GM21423 (cell line): Measurements from ENCODE around the gene WDTC1.

Source experiments
- ATAC-seq: cut with Tn5 transposase; IDR thresholded peaks from one replicate; pipeline ENCODE4 v1.9.1; 2021; ENCODE audit warnings: mild to moderate bottlenecking, moderate library complexity; ENCODE audit not compliant: unreplicated experiment

The WDTC1 gene

GRCh38 chr1:27300341-27301051 is 66.1 kb downstream of the WDTC1 start:
- no peak for ATAC-seq

GRCh38 chr1:27301052-27301422 is 66.6 kb downstream of the WDTC1 start:
- no peak for ATAC-seq

- ATAC-seq, result no peak
Observed at GRCh38 chr1:27301582-27302199, 67.3 kb downstream of the WDTC1 start.

GRCh38 chr1:27302612-27303011 is 68.2 kb downstream of the WDTC1 start:
- no peak for ATAC-seq

- no peak for ATAC-seq
Observed at GRCh38 chr1:27303509-27303908, 69.1 kb downstream of the WDTC1 start.

- ATAC-seq, result no peak
Observed at GRCh38 chr1:27306071-27306470, 71.6 kb downstream of the WDTC1 start.

GRCh38 chr1:27306892-27307761 is 72.7 kb downstream of the WDTC1 start:
- no peak for ATAC-seq

GRCh38 chr1:27307874-27308598 is 73.6 kb downstream of the WDTC1 start:
- ATAC-seq, result no peak

- no peak for ATAC-seq
Observed at GRCh38 chr1:27314169-27314568, 79.7 kb downstream of the WDTC1 start.

GRCh38 chr1:27314737-27315136 is 80.3 kb downstream of the WDTC1 start:
- no peak for ATAC-seq

- no peak for ATAC-seq
Observed at GRCh38 chr1:27316860-27317259, 82.4 kb downstream of the WDTC1 start.

GRCh38 chr1:27318136-27318535 is 83.7 kb downstream of the WDTC1 start:
- no peak for ATAC-seq

- ATAC-seq, result no peak
Observed at GRCh38 chr1:27318596-27318995, 84.2 kb downstream of the WDTC1 start.

- peak; percentile 94 for ATAC-seq
Observed at GRCh38 chr1:27321813-27322568, 87.6 kb downstream of the WDTC1 start, which contains the start of gene TMEM222. TMEM222 (plus strand) TSS chr1:27322163; CDS start chr1:27322198, 35 bp downstream.

- no peak for ATAC-seq
Observed at GRCh38 chr1:27322569-27323240, 88.3 kb downstream of the WDTC1 start.

- ATAC-seq, result no peak
Observed at GRCh38 chr1:27325286-27325685, 90.9 kb downstream of the WDTC1 start.

- ATAC-seq, result no peak
Observed at GRCh38 chr1:27327964-27328363, 93.5 kb downstream of the WDTC1 start.

- no peak for ATAC-seq
Observed at GRCh38 chr1:27330786-27331185, 96.4 kb downstream of the WDTC1 start.

GRCh38 chr1:27331426-27331825 is 97.0 kb downstream of the WDTC1 start:
- ATAC-seq, result no peak

GRCh38 chr1:27331922-27332321 is 97.5 kb downstream of the WDTC1 start:
- no peak for ATAC-seq
